PC-3 (cell line): ENCODE results near the gene ATF5.

Source experiments
- CTCF ChIP-seq: fragments of 300-600 bp; sonication (generic); conservative IDR thresholded peaks from 2 replicates; pipeline ENCODE4 v1.5.1; 2017; ENCODE audit warnings: antibody characterized with exemption, low read depth, mild to moderate bottlenecking, low read length
- EZH2 ChIP-seq: fragments of 300-600 bp; sonication (generic); IDR thresholded peaks from one replicate; pipeline ENCODE4 v1.6.1; 2017; ENCODE audit warnings: antibody characterized with exemption, mild to moderate bottlenecking, low read length; ENCODE audit not compliant: unreplicated experiment
- EZH2phosphoT487 ChIP-seq: fragments of 300-600 bp; sonication (generic); IDR thresholded peaks from 2 replicates; pipeline ENCODE4 v1.6.1; 2018; ENCODE audit warnings: mild to moderate bottlenecking, antibody characterized with exemption, low read length, borderline replicate concordance

- TF ChIP-seq EZH2phosphoT487 (no peak), CTCF (no peak), EZH2 (no peak)
Measured at GRCh38 chr19:49904136-49904535, 24.9 kb upstream of the ATF5 start.
